ENCODE results near the gene RNF125. TPM values are rescaled to one million over a fixed set of nuclear protein-coding genes. Genes with fewer than 3 reads are reported as not detected.

Gene RNF125
- total RNA-seq, 4 donors from 2014 or later = 7.3 to 24.3 (median 14.0) TPM

- no peak for TF ChIP-seq CTCF (IDR thresholded peaks at IDR 0.05)
- DNase-seq (ENCODE audit: low spot score) = peak; percentile 71
- peak; percentile 73 for ATAC-seq (ENCODE audit: low FRiP score)
Measured at GRCh38 chr18:32091724-32092421, 73.2 kb downstream of the RNF125 start, which contains the start of gene RNF138. Gene RNF138, plus strand, starts transcription at chr18:32091874. Its CDS starts 903 bp downstream, at chr18:32092777.

DNA sequence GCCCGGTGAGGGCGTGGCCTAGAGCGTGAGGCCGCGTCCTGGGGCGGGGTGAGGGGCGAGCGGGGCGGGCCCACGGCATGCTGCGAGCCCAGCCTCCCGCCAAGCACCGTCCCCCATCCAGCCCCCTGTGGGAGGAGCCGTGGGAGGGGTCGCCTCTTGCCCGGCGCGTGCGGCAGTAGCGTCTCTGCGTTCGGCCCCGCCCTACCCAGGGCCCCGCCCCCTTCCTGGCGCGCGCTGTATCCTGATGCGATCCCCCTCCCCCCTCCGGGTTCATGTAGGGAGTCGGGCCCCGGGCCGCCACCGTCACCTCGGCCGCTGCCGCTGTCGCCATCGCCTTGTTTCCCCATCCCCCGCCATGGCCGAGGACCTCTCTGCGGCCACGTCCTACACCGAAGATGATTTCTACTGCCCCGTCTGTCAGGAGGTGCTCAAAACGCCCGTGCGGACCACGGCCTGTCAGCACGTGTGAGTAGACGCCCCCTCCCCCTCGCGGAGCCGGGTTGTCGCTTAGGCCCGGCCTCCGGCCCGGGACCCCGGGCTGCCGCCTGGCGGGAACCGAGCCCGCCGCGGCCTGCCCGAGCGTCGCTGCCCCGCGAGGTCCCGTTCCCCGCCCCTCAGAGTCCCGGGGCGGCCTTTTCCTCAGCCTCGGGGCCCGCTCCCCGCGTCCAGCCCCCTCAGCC is 73.9 kb downstream of the RNF125 start:
- DNase-seq (ENCODE audit: low spot score) (peak; percentile 99), ATAC-seq (ENCODE audit: low FRiP score) (peak; percentile 98)
- no peak for TF ChIP-seq CTCF (IDR thresholded peaks at IDR 0.05)

DNA sequence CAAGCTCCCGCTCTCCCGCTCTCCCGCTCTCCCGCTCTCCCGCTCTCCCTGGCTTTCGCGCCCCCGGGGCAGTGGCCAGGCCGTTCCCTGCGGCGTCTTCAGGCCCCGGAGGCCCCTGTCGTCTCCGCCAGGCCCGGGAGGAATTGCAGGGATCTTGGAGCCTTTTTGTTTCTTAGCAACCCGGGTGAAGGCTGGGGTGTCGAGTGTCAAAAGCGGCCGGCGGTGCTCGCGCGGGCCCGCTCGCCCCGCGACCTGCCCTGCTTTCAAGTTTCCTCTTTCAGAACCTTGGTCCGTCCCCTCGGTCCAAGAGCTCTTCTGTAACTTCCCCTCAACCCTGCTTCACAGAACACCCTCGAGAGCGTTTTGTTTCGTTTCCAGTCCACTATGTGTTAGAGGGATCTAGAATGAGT is 74.5 kb downstream of the RNF125 start:
- TF ChIP-seq CTCF (IDR thresholded peaks at IDR 0.05) = no peak
- ATAC-seq (ENCODE audit: low FRiP score) = peak; percentile 4
- DNase-seq (ENCODE audit: low spot score) = no peak

GRCh38 chr18:32093523-32093922 is 74.9 kb downstream of the RNF125 start:
- no peak for DNase-seq (ENCODE audit: low spot score)
- no peak for TF ChIP-seq CTCF (IDR thresholded peaks at IDR 0.05)
- no peak for ATAC-seq (ENCODE audit: low FRiP score)

DNA sequence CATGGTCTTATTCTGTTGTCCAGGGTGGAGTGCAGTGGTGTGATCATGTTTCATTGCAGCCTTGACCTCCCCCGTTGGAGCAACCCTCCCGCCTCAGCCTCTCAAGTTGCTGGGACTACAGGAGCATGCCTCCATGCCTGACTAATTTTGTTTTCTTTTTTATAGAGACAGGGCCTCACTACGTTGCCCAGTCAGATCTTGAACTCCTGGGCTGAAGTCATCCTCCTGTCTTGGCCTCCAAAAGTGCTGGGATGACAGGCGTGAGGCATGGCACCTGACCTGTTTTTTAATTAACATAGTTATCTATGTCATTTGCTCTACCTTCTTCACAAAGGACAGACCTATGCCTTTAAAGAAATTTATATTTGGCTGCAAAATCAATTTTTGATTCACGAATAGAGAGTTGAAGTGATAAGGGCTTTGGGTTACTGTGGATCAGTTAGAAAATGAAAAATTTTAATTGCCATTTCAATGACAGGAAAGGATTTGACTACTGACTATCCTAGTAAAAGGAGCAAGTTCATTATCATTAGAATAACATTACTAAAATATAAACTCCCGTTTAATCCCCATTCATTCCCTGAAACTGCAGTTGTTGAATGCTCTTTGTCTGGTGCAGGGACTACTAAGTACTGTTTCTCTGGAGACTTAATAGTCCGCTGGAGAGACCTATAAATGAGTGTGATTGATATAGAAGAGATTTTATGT is 76.7 kb downstream of the RNF125 start:
- ATAC-seq (ENCODE audit: low FRiP score) = no peak
- TF ChIP-seq CTCF (IDR thresholded peaks at IDR 0.05) = no peak

GRCh38 chr18:32095900-32096229 is 77.2 kb downstream of the RNF125 start:
- DNase-seq (ENCODE audit: low spot score) (no peak), ATAC-seq (ENCODE audit: low FRiP score) (no peak)
- no peak for TF ChIP-seq CTCF (IDR thresholded peaks at IDR 0.05)

More for the DNA sequence above, 76.7 kb downstream of the RNF125 start:
- DNase-seq (ENCODE audit: low spot score) = no peak
